Measurements from ENCODE around the gene B4GALNT4.
"Not testable (repeated sequence)": the region's sequence is repeated elsewhere in the genome, so short reads cannot be mapped to it uniquely, and the experiment has no call there.

- TF ChIP-seq CTCF, POLR2AphosphoS5, POLR2A (IDR thresholded peaks at IDR 0.05): not testable (repeated sequence)
These were observed 19.1 kb upstream of the B4GALNT4 start for GRCh38 chr11:350033-350722.
